HEK293T (cell line): ENCODE measurements around the gene C5orf22.
"Not testable (repeated sequence)": the region's sequence is repeated elsewhere in the genome, so short reads cannot be mapped to it uniquely, and the experiment has no call there.

Experiments used
- CTCF ChIA-PET: fragments of 350-600 bp; formaldehyde crosslinking; extraction: SDS; loops from one replicate; lab custom pipeline; 2021; ENCODE audit warnings: antibody characterized with exemption, inconsistent platforms; lab: Yijun Ruan, JAX
- POLR2A ChIA-PET: fragments of 350-600 bp; formaldehyde crosslinking; extraction: SDS; loops from one replicate; lab custom pipeline; 2020; ENCODE audit warnings: antibody characterized with exemption, inconsistent platforms; lab: Yijun Ruan, JAX
- DNase-seq: peaks from one replicate; pipeline ENCODE4 v3.0.0; 2012; ENCODE audit warnings: mixed read lengths; ENCODE audit errors: extremely low spot score
- ARNT ChIP-seq: fragments of 450-650 bp; IDR thresholded peaks from 2 replicates; pipeline ENCODE4 v1.6.1; 2017; ENCODE audit warnings: mild to moderate bottlenecking
- BHLHE40 ChIP-seq: fragments of 450-650 bp; IDR thresholded peaks from 2 replicates; pipeline ENCODE4 v1.6.1; 2016; ENCODE audit warnings: mild to moderate bottlenecking, moderate library complexity, borderline replicate concordance
- CTBP1 ChIP-seq: fragments of 450-650 bp; IDR thresholded peaks from 2 replicates; pipeline ENCODE4 v1.6.1; 2016; ENCODE audit warnings: borderline replicate concordance
- ELF4 ChIP-seq: fragments of 450-650 bp; IDR thresholded peaks from 2 replicates; pipeline ENCODE4 v1.6.1; 2017; ENCODE audit warnings: antibody characterized with exemption
- FOXA1 ChIP-seq: fragments of 450-650 bp; IDR thresholded peaks from 2 replicates; pipeline ENCODE4 v1.6.1; 2016; ENCODE audit warnings: mild to moderate bottlenecking
- FOXK2 ChIP-seq: fragments of 450-650 bp; IDR thresholded peaks from 2 replicates; pipeline ENCODE4 v1.6.1; 2016; ENCODE audit warnings: mild to moderate bottlenecking
- FOXM1 ChIP-seq: fragments of 450-650 bp; IDR thresholded peaks from 2 replicates; pipeline ENCODE4 v1.6.1; 2017; ENCODE audit warnings: mild to moderate bottlenecking, borderline replicate concordance
- HDGF ChIP-seq: fragments of 450-650 bp; IDR thresholded peaks from 2 replicates; pipeline ENCODE4 v1.6.1; 2017; ENCODE audit warnings: antibody characterized with exemption, borderline replicate concordance
- L3MBTL2 ChIP-seq: fragments of 450-650 bp; conservative IDR thresholded peaks from 2 replicates; pipeline ENCODE4 v1.6.1; 2016; ENCODE audit warnings: mild to moderate bottlenecking
- LEF1 ChIP-seq: fragments of 450-650 bp; IDR thresholded peaks from 2 replicates; pipeline ENCODE4 v1.6.1; 2017; ENCODE audit warnings: mild to moderate bottlenecking, borderline replicate concordance
- NFRKB ChIP-seq: fragments of 450-650 bp; IDR thresholded peaks from 2 replicates; pipeline ENCODE4 v1.6.1; 2016; ENCODE audit warnings: mild to moderate bottlenecking, moderate library complexity
- PKNOX1 ChIP-seq: fragments of 450-650 bp; IDR thresholded peaks from 2 replicates; pipeline ENCODE4 v1.6.1; 2016
- SP1 ChIP-seq: fragments of 450-650 bp; IDR thresholded peaks from 2 replicates; pipeline ENCODE4 v1.6.1; 2017
- SUZ12 ChIP-seq: fragments of 450-650 bp; IDR thresholded peaks from 2 replicates; pipeline ENCODE4 v1.6.1; 2016; ENCODE audit warnings: mild to moderate bottlenecking
- TARDBP ChIP-seq: fragments of 450-650 bp; IDR thresholded peaks from 2 replicates; pipeline ENCODE4 v1.6.1; 2016
- ZNF384 ChIP-seq: fragments of 450-650 bp; IDR thresholded peaks from 2 replicates; pipeline ENCODE4 v1.6.1; 2016

C5orf22 gene

GRCh38 chr5:31554552-31554951 is 22.5 kb downstream of the C5orf22 start:
- TF ChIP-seq SUZ12 (no peak), FOXM1 (no peak), BHLHE40 (no peak), SP1 (no peak), CTBP1 (no peak), FOXA1 (no peak), ARNT (no peak), NFRKB (no peak), TARDBP (no peak)
- ChIA-PET POLR2A (no interaction called here), CTCF (no interaction called here)
- no peak for DNase-seq

DNA sequence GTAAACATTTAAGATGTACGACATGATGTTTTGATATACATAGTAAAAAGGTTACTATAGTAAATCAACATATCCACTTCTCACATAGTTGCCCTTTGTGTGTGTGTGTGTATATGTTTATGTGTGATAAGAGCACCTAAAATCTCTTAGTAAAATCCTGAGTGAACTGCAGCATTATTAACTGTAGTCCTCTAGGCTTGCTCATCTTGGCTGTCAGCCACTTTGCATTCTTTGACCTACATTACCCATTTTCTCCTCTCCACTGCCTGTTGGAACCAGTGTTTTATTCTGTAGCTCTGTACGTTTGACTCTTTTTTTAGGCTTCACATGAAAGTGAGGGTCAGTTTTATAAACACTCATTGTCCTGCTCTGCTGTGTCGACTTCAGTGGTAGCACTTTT is 24.4 kb downstream of the C5orf22 start:
- DNase-seq, result no peak
- CTCF ChIA-PET, result no interaction called here
- POLR2A ChIA-PET, result interaction anchor here (1.6 kb wide), 1 partner anchor 25 kb away, joined by 5 read pairs; the partner anchor contains the start of genes C5orf22 and DROSHA
- TF ChIP-seq L3MBTL2, result no peak
- TF ChIP-seq CTBP1, result no peak
- TF ChIP-seq FOXK2, result no peak
- no peak for TF ChIP-seq HDGF
- no peak for TF ChIP-seq NFRKB
- TF ChIP-seq FOXM1, result no peak
- TF ChIP-seq ELF4, result no peak
- TF ChIP-seq TARDBP, result no peak
- no peak for TF ChIP-seq ZNF384
- TF ChIP-seq PKNOX1, result no peak

- DNase-seq, result no peak
- ChIA-PET POLR2A (no interaction called here), CTCF (no interaction called here)
- TF ChIP-seq BHLHE40 (no peak), NFRKB (no peak), SP1 (no peak), ELF4 (no peak), FOXK2 (no peak)
These were observed 27.8 kb downstream of the C5orf22 start for GRCh38 chr5:31559942-31560341.

GRCh38 chr5:31561946-31562345 is 29.8 kb downstream of the C5orf22 start:
- POLR2A ChIA-PET, result no interaction called here
- no peak for DNase-seq
- no peak for TF ChIP-seq FOXM1
- no peak for TF ChIP-seq CTBP1
- no peak for TF ChIP-seq TARDBP
- no peak for TF ChIP-seq SP1
- TF ChIP-seq FOXK2, result no peak
- no peak for TF ChIP-seq PKNOX1
- TF ChIP-seq FOXA1, result no peak
- no peak for TF ChIP-seq ELF4
- no peak for TF ChIP-seq LEF1
- TF ChIP-seq ZNF384, result no peak
- no peak for TF ChIP-seq L3MBTL2
- TF ChIP-seq ARNT, result no peak
- no peak for TF ChIP-seq HDGF
- no peak for TF ChIP-seq NFRKB
- TF ChIP-seq BHLHE40, result no peak
- TF ChIP-seq SUZ12, result no peak
- CTCF ChIA-PET, result no interaction called here

GRCh38 chr5:31563216-31563615 is 31.1 kb downstream of the C5orf22 start:
- TF ChIP-seq TARDBP, result no peak
- TF ChIP-seq LEF1, result no peak
- TF ChIP-seq SUZ12, result no peak
- TF ChIP-seq HDGF, result no peak
- TF ChIP-seq ARNT, result no peak
- TF ChIP-seq CTBP1, result no peak
- TF ChIP-seq FOXM1, result no peak
- TF ChIP-seq PKNOX1, result no peak
- no peak for TF ChIP-seq L3MBTL2
- TF ChIP-seq NFRKB, result no peak
- no peak for TF ChIP-seq ZNF384
- no peak for TF ChIP-seq FOXK2
- no peak for TF ChIP-seq FOXA1
- TF ChIP-seq ELF4, result no peak
- no peak for TF ChIP-seq SP1
- TF ChIP-seq BHLHE40, result no peak
- POLR2A ChIA-PET, result no interaction called here
- CTCF ChIA-PET, result no interaction called here
- no peak for DNase-seq

DNA sequence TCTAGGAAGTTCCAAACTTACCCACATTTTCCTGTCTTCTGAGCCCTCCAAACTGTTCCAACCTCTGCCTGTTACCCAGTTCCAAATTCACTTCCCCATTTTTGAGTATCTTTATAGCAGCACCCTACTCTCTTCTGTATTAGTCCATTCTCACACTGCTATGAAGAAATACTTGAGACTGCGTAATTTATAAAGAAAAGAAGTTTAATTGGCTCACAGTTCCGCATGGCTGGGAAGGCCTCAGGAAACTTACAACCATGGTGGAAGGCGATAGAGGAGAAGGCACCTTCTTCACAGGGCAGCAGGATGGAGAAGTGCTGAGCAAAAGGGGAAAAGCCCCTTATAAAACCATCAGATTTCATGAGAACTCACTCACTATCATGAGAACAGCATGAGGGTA is 34.3 kb downstream of the C5orf22 start:
- CTCF ChIA-PET, POLR2A ChIA-PET, DNase-seq: not testable (repeated sequence)

GRCh38 chr5:31568302-31568835 is 36.3 kb downstream of the C5orf22 start:
- CTCF ChIA-PET, result no interaction called here
- DNase-seq, result no peak
- no peak for TF ChIP-seq HDGF
- no peak for TF ChIP-seq LEF1
- no peak for TF ChIP-seq ELF4
- no peak for TF ChIP-seq CTBP1
- TF ChIP-seq FOXA1, result no peak
- no peak for TF ChIP-seq FOXK2
- no peak for TF ChIP-seq ARNT
- TF ChIP-seq FOXM1, result no peak
- no peak for TF ChIP-seq PKNOX1
- POLR2A ChIA-PET, result no interaction called here
